ENCODE results near the gene CHAF1B. TPM values are rescaled to one million over a fixed set of nuclear protein-coding genes. Genes with fewer than 3 reads are reported as not detected.
A peak's percentile ranks its signal among the peaks of the same experiment; 100 is the strongest.
"Not testable (repeated sequence)": the region's sequence is repeated elsewhere in the genome, so short reads cannot be mapped to it uniquely, and the experiment has no call there.

Gene CHAF1B
- polyA plus RNA-seq (ENCODE audit: insufficient read length in 10 of 10) = 1 to 10 TPM; 2.6 to 6.1 (median 4.5) TPM
- long read RNA-seq, donor 1, full-length matches to known transcripts = 2 of 2 reads
- long read RNA-seq, donor 1, partial matches to known transcripts = 0 of 2 reads
- long read RNA-seq, donor 1, other reads (novel, unspliced or antisense) = 0 of 2 reads
- long read RNA-seq, donor 2 = 0 reads
- long read RNA-seq, donor 3 = 0 reads
- long read RNA-seq, donor 4, full-length matches to known transcripts = 1 of 1 reads
- long read RNA-seq, donor 4, partial matches to known transcripts = 0 of 1 reads
- long read RNA-seq, donor 4, other reads (novel, unspliced or antisense) = 0 of 1 reads
- long read RNA-seq, donor 5, full-length matches to known transcripts = 1 of 1 reads
- long read RNA-seq, donor 5, partial matches to known transcripts = 0 of 1 reads
- long read RNA-seq, donor 5, other reads (novel, unspliced or antisense) = 0 of 1 reads
- long read RNA-seq, donor 6, full-length matches to known transcripts = 1 of 1 reads
- long read RNA-seq, donor 6, partial matches to known transcripts = 0 of 1 reads
- long read RNA-seq, donor 6, other reads (novel, unspliced or antisense) = 0 of 1 reads
- long read RNA-seq, donor 7, full-length matches to known transcripts = 1 of 1 reads
- long read RNA-seq, donor 7, partial matches to known transcripts = 0 of 1 reads
- long read RNA-seq, donor 7, other reads (novel, unspliced or antisense) = 0 of 1 reads
- long read RNA-seq, donor 8, full-length matches to known transcripts = 2 of 2 reads
- long read RNA-seq, donor 8, partial matches to known transcripts = 0 of 2 reads
- long read RNA-seq, donor 8, other reads (novel, unspliced or antisense) = 0 of 2 reads
- long read RNA-seq, donor 9 = 0 reads

- DNase-seq = peak; percentile 66 to 87 (median 83)
Observed at GRCh38 chr21:36385233-36386030, at the start of gene CHAF1B. CHAF1B (plus strand) TSS chr21:36385392; CDS start chr21:36386137, 745 bp downstream.

GRCh38 chr21:36337099-36337509 lies 48.1 kb upstream of the CHAF1B start:
- peak in 1 of 3 donors; percentile 33 for DNase-seq

GRCh38 chr21:36338975-36339374 lies 46.2 kb upstream of the CHAF1B start:
- DNase-seq = no peak

GRCh38 chr21:36342581-36342980 lies 42.6 kb upstream of the CHAF1B start:
- DNase-seq = not testable (repeated sequence)

- no peak for DNase-seq
Observed at GRCh38 chr21:36344931-36345330, 40.3 kb upstream of the CHAF1B start.

- DNase-seq = no peak
Observed at GRCh38 chr21:36347278-36347961, 37.8 kb upstream of the CHAF1B start.

- no peak for DNase-seq
Observed at GRCh38 chr21:36347962-36348328, 37.2 kb upstream of the CHAF1B start.

- no peak for DNase-seq
Observed at GRCh38 chr21:36349315-36349714, 35.9 kb upstream of the CHAF1B start.

- no peak for DNase-seq
Observed at GRCh38 chr21:36350282-36350910, 34.8 kb upstream of the CHAF1B start.

- DNase-seq = no peak
Observed at GRCh38 chr21:36354918-36355680, 30.1 kb upstream of the CHAF1B start.

GRCh38 chr21:36355868-36356267 lies 29.3 kb upstream of the CHAF1B start:
- DNase-seq = no peak

- no peak for DNase-seq
Observed at GRCh38 chr21:36359185-36359584, 26.0 kb upstream of the CHAF1B start.

- DNase-seq = no peak
Observed at GRCh38 chr21:36369064-36369685, 16.0 kb upstream of the CHAF1B start.

GRCh38 chr21:36375994-36376393 lies 9.2 kb upstream of the CHAF1B start:
- no peak for DNase-seq

- DNase-seq = no peak
Observed at GRCh38 chr21:36377391-36377842, 7.8 kb upstream of the CHAF1B start.

- no peak for DNase-seq
Observed at GRCh38 chr21:36379251-36379650, 5.9 kb upstream of the CHAF1B start.

- no peak for DNase-seq
Observed at GRCh38 chr21:36381841-36382589, 3.2 kb upstream of the CHAF1B start.

GRCh38 chr21:36382722-36383121 lies 2.5 kb upstream of the CHAF1B start:
- DNase-seq = not testable (repeated sequence)

- no peak for DNase-seq
Observed at GRCh38 chr21:36384885-36385232, 333 bp upstream of the CHAF1B start.
